HG02571 (cell line): ENCODE results near the gene FCF1.

ENCODE experiments used
- ATAC-seq: cut with Tn5 transposase; IDR thresholded peaks from one replicate; pipeline ENCODE4 v1.9.1; 2021; ENCODE audit warnings: mild to moderate bottlenecking, moderate library complexity; ENCODE audit not compliant: unreplicated experiment

The FCF1 gene

DNA sequence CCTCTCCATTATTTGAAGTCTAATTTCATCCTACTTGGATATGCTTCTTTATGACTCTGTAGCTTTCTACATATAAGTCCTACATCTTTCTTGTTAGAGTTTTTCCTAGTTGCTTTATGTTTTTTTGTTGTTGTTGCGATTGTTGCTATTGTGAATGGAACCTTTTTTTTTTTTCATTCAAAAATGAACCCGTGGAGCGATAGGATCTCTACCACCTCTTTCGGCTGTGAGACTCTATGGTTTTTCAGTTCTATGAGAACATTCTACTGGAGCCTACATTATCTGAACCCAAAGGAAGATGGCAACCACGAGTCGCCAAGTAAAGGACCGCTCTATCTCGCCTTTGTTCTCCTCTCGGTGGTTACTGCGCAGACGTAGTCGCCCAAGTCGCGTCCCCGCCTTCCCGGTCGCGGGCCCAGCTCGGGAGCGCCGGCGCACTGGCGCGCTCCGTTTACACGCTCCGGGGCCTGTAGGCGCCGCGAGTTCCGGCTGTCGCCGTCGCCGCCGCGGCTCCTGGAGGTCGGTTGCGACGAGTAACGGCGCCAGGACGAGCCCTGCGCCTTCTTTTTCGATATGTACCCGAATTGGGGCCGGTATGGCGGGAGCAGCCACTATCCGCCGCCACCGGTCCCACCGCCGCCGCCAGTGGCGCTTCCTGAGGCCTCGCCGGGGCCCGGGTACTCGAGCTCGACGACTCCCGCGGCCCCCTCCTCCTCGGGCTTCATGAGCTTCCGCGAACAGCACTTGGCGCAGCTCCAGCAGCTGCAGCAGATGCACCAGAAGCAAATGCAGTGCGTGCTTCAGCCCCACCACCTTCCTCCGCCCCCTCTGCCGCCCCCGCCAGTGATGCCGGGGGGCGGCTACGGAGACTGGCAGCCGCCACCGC, 50.2 kb downstream of the FCF1 start, which contains the start of gene YLPM1:
Gene YLPM1, plus strand, starts transcription at position 400 of the 886 bp plus-strand sequence. Its CDS starts 174 bp downstream, at position 574.
- peak; percentile 88 for ATAC-seq

GRCh38 chr14:74763803-74764531, 51.0 kb downstream of the FCF1 start:
- ATAC-seq: no peak

DNA sequence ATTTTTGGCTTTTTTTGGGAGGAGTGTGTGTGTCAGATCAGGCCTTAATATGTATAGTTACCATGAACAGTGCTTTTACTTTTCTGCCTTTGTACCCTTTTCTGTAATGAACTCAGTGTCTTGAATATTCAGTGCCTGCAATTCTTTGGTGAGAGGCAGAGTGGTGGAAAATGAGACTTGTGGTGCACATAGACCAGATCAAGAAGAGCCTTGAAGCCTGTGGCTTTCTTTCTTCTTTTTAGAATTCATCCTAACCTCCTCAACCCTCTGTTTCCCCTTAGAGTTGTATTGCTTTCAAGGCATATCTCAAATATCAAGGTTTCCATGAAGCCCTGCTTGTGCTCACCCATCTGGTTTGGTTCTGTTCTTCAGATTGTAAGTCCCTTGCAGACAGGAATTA, 52.8 kb downstream of the FCF1 start:
- no peak for ATAC-seq

GRCh38 chr14:74771399-74771798, 58.5 kb downstream of the FCF1 start:
- ATAC-seq: no peak

DNA sequence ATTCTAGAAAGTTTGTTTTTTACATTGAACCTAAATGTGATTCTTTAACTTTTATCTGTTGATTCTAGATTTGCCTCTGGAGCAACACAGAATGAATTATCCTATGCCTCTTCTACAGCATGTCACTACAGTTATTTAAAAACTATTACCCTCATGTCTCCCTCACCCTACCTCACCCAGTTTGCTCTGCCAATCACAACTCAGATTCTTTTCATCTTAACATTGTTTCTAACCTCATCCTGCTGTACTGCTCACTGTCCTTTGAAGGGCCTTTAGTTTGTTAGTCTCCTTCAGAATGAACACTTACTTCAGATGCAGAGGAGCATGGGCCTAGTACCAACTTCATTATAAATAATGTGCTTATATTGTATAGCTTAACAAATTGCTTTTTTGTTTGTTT, 71.7 kb downstream of the FCF1 start:
- no peak for ATAC-seq

DNA sequence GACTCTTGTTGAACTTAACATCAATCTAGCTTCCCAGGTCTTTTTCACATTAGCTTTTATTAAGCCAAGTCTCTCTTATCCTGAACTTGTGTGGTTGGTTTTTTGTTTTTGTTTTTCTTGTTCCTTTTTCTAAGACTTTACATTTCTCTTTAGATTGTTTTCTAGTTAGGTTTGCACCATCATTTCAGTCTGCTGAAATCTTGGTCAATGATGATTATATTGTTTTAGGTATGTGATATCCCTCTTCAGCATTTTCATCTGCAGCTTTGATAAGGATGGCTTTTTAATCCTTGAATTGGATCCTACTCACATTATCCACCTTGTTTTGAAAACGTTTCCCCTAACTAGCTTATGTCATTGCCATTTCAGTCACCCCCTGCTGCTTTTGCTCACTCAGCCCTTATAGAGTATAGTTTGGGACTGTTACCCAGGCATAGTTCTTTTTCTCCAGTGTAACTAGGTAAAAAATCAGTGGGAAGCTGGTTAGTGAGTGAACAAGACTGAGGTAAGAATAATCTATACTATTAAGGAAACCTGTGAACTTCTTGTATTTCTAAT, 72.2 kb downstream of the FCF1 start:
- ATAC-seq: no peak

DNA sequence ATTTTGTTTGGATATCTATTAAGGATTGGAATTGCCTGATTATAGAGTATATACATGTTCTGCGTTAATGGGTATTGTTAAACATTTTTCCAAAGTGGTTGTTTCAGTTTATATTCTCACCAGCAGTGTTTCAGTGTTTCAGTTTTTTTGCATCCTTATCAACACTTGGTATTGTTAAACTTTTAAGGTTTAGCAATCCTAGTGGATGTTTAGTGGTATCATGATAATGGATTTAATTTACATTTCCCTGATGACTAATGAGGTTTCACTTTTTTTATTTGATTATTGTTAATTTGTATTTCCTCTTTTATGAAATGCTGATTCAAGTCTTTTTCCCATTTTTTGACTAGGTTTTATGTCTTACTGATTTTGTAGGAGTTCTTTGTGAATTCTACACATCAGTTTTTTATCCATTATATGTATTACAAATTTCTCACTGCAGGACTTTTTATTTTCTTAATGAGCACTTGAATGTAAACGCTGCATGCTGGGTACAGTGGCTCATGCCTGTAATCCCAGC, 73.9 kb downstream of the FCF1 start:
- no peak for ATAC-seq
